ENCODE results near the gene EPC2. TPM values are rescaled to one million over a fixed set of nuclear protein-coding genes. Genes with fewer than 3 reads are reported as not detected.

Gene EPC2
- total and polyA plus RNA-seq, 2 of the 8 experiments (the other 6 are each of a cell fraction or from before 2014, with no cell fraction given) = 16.1 to 25.7 TPM

DNA sequence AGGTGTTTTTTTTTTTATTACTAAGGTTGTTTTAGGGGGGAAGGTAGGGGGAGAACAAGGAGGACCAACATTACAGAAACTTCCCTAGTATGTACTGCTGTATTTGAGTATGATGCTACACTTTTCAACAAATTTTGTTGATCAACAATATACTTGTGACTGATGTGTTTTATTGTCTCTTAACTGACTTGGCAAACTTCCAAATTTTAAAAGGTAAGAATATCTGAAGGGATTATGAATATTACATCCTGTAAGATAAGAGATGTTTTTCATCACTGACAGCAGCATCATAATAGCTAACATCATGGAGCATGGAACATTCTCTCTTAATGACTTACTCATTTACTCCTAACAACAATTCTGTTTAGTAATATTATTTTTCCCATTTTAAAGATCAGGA lies 144.5 kb downstream of the EPC2 start:
- no peaks in the 10 kb centered on the region for H3K9me3 ChIP-seq (ENCODE audit: insufficient read depth in 2 of 2, low read depth in 1 of 2, low read length in 1 of 2)
- no peaks in the 10 kb centered on the region for H3K79me2 ChIP-seq (ENCODE audit: control insufficient read depth in 1 of 2, insufficient read depth in 2 of 2, low read length in 2 of 2)
- H2BK12ac ChIP-seq (ENCODE audit: low read depth, low read length) = no peak overlapping the region
- no peak overlapping the region for H4K91ac ChIP-seq (replicated peaks; ENCODE audit: insufficient read length, low read length)
- no peaks in the 10 kb centered on the region for H3K4me1 ChIP-seq (replicated peaks in 1 of 4; ENCODE audit: control insufficient read depth in 3 of 4, insufficient read depth in 4 of 4, low read length in 3 of 4)
- H3K4me2 ChIP-seq (ENCODE audit: insufficient read depth in 1 of 2, low read depth in 2 of 2, low read length in 2 of 2) = no peak overlapping the region
- H3K36me3 ChIP-seq (ENCODE audit: control insufficient read depth in 2 of 4, insufficient read depth in 4 of 4, low read length in 3 of 4) = peaks cover 2 to 19% (median 9%) of the 10 kb centered on the region in 4 experiments; a peak in 7 of 8 replicates
- no peaks in the 10 kb centered on the region for H3K27me3 ChIP-seq (replicated peaks in 1 of 4; ENCODE audit: control insufficient read depth in 3 of 4, extremely low read depth in 1 of 4, insufficient read depth in 3 of 4, low read length in 3 of 4)
- DNase-seq (ENCODE audit: low read depth in 1 of 2, low spot score in 2 of 2) (no peak), FAIRE-seq (no peak)
- no peak overlapping the region for H3K23ac ChIP-seq (ENCODE audit: insufficient read length)
- CTCF ChIA-PET (ENCODE audit: partially characterized antibody) = interaction anchor here (0.6 to 1.8 kb wide), 2 partner anchors 27 to 829 kb away, joined by 3 to 4 read pairs; no protein-coding TSS in a partner anchor
- no peak overlapping the region for H4K5ac ChIP-seq (ENCODE audit: insufficient read length, low read depth, low read length)
- no peak overlapping the region for H2BK5ac ChIP-seq (ENCODE audit: low read depth, low read length)
- no peak overlapping the region for H2AFZ ChIP-seq (ENCODE audit: low read length)
- peaks cover 2% of the 10 kb centered on the region; the same call in 1 of the 2 replicates for H3K79me1 ChIP-seq (ENCODE audit: low read depth, low read length)
- no peak overlapping the region for H3K9ac ChIP-seq (replicated peaks in 1 of 4; ENCODE audit: extremely low read depth in 1 of 4, low read depth in 3 of 4, low read length in 3 of 4)
- H4K8ac ChIP-seq (ENCODE audit: extremely low read depth, insufficient read depth, low read length) = no peak overlapping the region
- TF ChIP-seq BRCA1 (IDR thresholded peaks at IDR 0.05; ENCODE audit: low read depth, low read length) (no peak), SUZ12 (IDR thresholded peaks at IDR 0.05; ENCODE audit: low read length) (no peak), SIX5 (IDR thresholded peaks at IDR 0.05; ENCODE audit: low read depth, low read length) (no peak), CTCF (IDR thresholded peaks at IDR 0.05; ENCODE audit: control extremely low read depth in 1 of 3, insufficient read depth in 1 of 3, low read depth in 1 of 3, low read length in 3 of 3) (no peak), MAFK (IDR thresholded peaks at IDR 0.05; ENCODE audit: low read depth, low read length) (no peak), BACH1 (IDR thresholded peaks at IDR 0.05; ENCODE audit: low read length) (no peak), CTBP2 (IDR thresholded peaks at IDR 0.05; ENCODE audit: borderline replicate concordance, insufficient read depth, insufficient read length, low read length) (no peak)
- no peak overlapping the region for H3K4me3 ChIP-seq (ENCODE audit: extremely low read depth in 1 of 4, insufficient read depth in 2 of 4, low read depth in 3 of 4, low read length in 4 of 4)
- H3K4ac ChIP-seq (replicated peaks; ENCODE audit: insufficient read length, low read depth, low read length) = no peak overlapping the region
- H3K14ac ChIP-seq (ENCODE audit: insufficient read length) = no peak overlapping the region
- peaks cover 2 to 3% of the 10 kb centered on the region in 2 experiments for H4K20me1 ChIP-seq (replicated peaks in 1 of 2; ENCODE audit: control insufficient read depth in 1 of 2, insufficient read depth in 2 of 2, low read length in 2 of 2)
- no peak overlapping the region for H2BK20ac ChIP-seq (ENCODE audit: low read length)
- H3K23me2 ChIP-seq (ENCODE audit: low read depth, low read length) = no peaks in the 10 kb centered on the region
- POLR2A ChIA-PET (ENCODE audit: partially characterized antibody) = no interaction called here
- no peak overlapping the region for H2BK120ac ChIP-seq (replicated peaks; ENCODE audit: low read depth, low read length)
- H3K27ac ChIP-seq (ENCODE audit: low read depth, low read length) = no peak overlapping the region
- H2BK15ac ChIP-seq (ENCODE audit: low read length) = no peak overlapping the region
- no peak overlapping the region for H3K18ac ChIP-seq (ENCODE audit: extremely low read depth, low read length)
- H2AK5ac ChIP-seq (ENCODE audit: low read depth, low read length) = no peak overlapping the region
- no peak overlapping the region for H3K56ac ChIP-seq (replicated peaks; ENCODE audit: insufficient read length, low read depth, low read length)

Data from H1 (cell line).